CD4-positive, alpha-beta T cell (primary cell): ENCODE measurements around the gene STX1A. TPM values are rescaled to one million over a fixed set of nuclear protein-coding genes. Genes with fewer than 3 reads are reported as not detected.

Experiments used
- ATAC-seq: fragments of 200-7000 bp; cut with Tn5 transposase; one replicate; pipeline ENCODE4 v1.10.0; 2022; ENCODE audit warnings: mild to moderate bottlenecking; ENCODE audit not compliant: poor library complexity
- CTCF ChIA-PET: fragments of 350-600 bp; sonication (Branson Sonifier 250); formaldehyde crosslinking; loops from one replicate; lab custom pipeline; 2021; ENCODE audit warnings: antibody characterized with exemption, inconsistent platforms; lab: Charles Lee
- POLR2A ChIA-PET: fragments of 350-600 bp; sonication (Branson Sonifier 250); formaldehyde crosslinking; loops from one replicate; lab custom pipeline; 2021; ENCODE audit warnings: antibody characterized with exemption, inconsistent platforms; lab: Charles Lee
- DNase-seq, 14 experiments: peaks; one replicate each; pipeline ENCODE4 v3.0.0-alpha.2; 2013 to 2020; ENCODE audit warnings: mixed read lengths in 2 of 14
- H3K27ac ChIP-seq, 2 donors: one replicate each; pipeline versions ENCODE4 v1.5.1 to v1.7.0; 2013; ENCODE audit warnings: low read length in 2 of 2, low read depth in 1 of 2, mild to moderate bottlenecking in 1 of 2
- H3K27me3 ChIP-seq, 2 experiments: 1 replicate in 1 of 2; 2 replicates in 1 of 2; pipeline versions ENCODE4 v1.6.1 to v1.7.0; 2013; ENCODE audit warnings: low read length in 2 of 2, control low read depth in 1 of 2, mild to moderate bottlenecking in 1 of 2, moderate library complexity in 1 of 2; ENCODE audit not compliant: insufficient read depth in 2 of 2, control insufficient read depth in 1 of 2
- H3K36me3 ChIP-seq: one replicate; pipeline ENCODE4 v1.6.1; 2013; ENCODE audit warnings: low read length, control low read depth; ENCODE audit not compliant: insufficient read depth
- H3K4me1 ChIP-seq: one replicate; pipeline ENCODE4 v1.6.1; 2013; ENCODE audit warnings: low read length, control low read depth; ENCODE audit not compliant: insufficient read depth
- H3K4me3 ChIP-seq: one replicate; pipeline ENCODE4 v1.5.1; 2013; ENCODE audit warnings: mild to moderate bottlenecking, low read length, moderate library complexity
- H3K9me3 ChIP-seq, 2 experiments: 1 replicate in 1 of 2; 2 replicates in 1 of 2; pipeline versions ENCODE4 v1.6.1 to v1.7.0; 2013; ENCODE audit warnings: low read length in 2 of 2, mild to moderate bottlenecking in 2 of 2, control low read depth in 1 of 2, moderate library complexity in 1 of 2; ENCODE audit not compliant: control insufficient read depth in 1 of 2, insufficient read depth in 1 of 2
- H3K27ac Mint-ChIP-seq: one replicate; pipeline ENCODE4 v1.8.0; 2020; ENCODE audit warnings: mixed read lengths
- H3K27me3 Mint-ChIP-seq: one replicate; pipeline ENCODE4 v1.8.0; 2021; ENCODE audit warnings: mixed read lengths
- H3K36me3 Mint-ChIP-seq: one replicate; pipeline ENCODE4 v1.8.0; 2021; ENCODE audit warnings: low read depth, mixed read lengths
- H3K4me1 Mint-ChIP-seq: one replicate; pipeline ENCODE4 v1.8.0; 2021; ENCODE audit warnings: low read depth, mixed read lengths
- H3K4me3 Mint-ChIP-seq: one replicate; pipeline ENCODE4 v1.8.0; 2020; ENCODE audit warnings: mild to moderate bottlenecking, mixed read lengths
- H3K9me3 Mint-ChIP-seq: one replicate; pipeline ENCODE4 v1.8.0; 2020; ENCODE audit warnings: mixed read lengths
- intact Hi-C, 2 experiments: fragments of 100-400 bp; cut with DNase I in 1 of 2; cut with micrococcal nuclease in 1 of 2; formaldehyde crosslinking; loops; one replicate each; pipeline versions ENCODE4 v1.15.1 to v1.9.0; 2023 to 2025; cut with DNase I, micrococcal nuclease
- total RNA-seq, 174 experiments: library from RNA in 2 of 174; stranded (reverse) in 2 of 174; gene quantifications; one replicate each; pipeline ENCODE4 v1.2.3 and lab custom pipeline; 2021 to 2026
- TF ChIP-seq, protein P1 (sequence below): fragments of 200-600 bp; IDR thresholded peaks from one replicate; pipeline ENCODE4 v1.8.0; 2022; ENCODE audit warnings: antibody characterized with exemption, mild to moderate bottlenecking

STX1A gene
- total RNA-seq, 2 experiments from 2014 or later, result 15.5 to 20.7 TPM

DNA sequence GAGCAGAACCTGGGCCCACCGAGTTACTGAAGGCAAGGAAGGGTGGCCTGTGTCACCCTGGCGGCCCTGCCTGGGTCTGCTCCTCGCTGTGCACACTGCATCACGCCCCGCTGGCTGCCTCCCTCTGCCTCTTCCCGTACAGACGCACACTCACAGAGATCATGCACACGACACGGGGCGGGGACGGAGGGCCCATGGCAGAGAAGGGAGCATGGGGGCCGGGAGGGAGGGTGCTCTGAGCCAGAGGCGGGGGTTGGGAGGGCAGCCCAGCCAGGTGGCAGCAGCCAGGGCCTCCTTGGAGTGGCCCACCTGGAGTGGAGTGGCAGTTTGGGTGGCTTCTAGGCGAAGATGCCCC, 19.4 kb downstream of the STX1A start:
- H3K36me3 ChIP-seq, result peaks cover 51% of the 10 kb centered on the region
- no peak overlapping the region for H3K27ac ChIP-seq
- no peak overlapping the region for H3K4me3 ChIP-seq
- Mint-ChIP-seq H3K9me3 (no peaks in the 10 kb centered on the region), H3K4me3 (no peak overlapping the region), H3K36me3 (peaks cover 54% of the 10 kb centered on the region), H3K4me1 (peaks cover 4% of the 10 kb centered on the region), H3K27me3 (no peaks in the 10 kb centered on the region), H3K27ac (no peak overlapping the region)
- no peak for ATAC-seq
- no peaks in the 10 kb centered on the region for H3K9me3 ChIP-seq
- ChIA-PET CTCF (no interaction called here), POLR2A (no interaction called here)
- H3K27me3 ChIP-seq, result no peaks in the 10 kb centered on the region
- peaks cover 4% of the 10 kb centered on the region for H3K4me1 ChIP-seq
- no peak for DNase-seq
- intact Hi-C loops, result no loop called here
- TF ChIP-seq, protein P1, sequence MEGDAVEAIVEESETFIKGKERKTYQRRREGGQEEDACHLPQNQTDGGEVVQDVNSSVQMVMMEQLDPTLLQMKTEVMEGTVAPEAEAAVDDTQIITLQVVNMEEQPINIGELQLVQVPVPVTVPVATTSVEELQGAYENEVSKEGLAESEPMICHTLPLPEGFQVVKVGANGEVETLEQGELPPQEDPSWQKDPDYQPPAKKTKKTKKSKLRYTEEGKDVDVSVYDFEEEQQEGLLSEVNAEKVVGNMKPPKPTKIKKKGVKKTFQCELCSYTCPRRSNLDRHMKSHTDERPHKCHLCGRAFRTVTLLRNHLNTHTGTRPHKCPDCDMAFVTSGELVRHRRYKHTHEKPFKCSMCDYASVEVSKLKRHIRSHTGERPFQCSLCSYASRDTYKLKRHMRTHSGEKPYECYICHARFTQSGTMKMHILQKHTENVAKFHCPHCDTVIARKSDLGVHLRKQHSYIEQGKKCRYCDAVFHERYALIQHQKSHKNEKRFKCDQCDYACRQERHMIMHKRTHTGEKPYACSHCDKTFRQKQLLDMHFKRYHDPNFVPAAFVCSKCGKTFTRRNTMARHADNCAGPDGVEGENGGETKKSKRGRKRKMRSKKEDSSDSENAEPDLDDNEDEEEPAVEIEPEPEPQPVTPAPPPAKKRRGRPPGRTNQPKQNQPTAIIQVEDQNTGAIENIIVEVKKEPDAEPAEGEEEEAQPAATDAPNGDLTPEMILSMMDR, result no peak

DNA sequence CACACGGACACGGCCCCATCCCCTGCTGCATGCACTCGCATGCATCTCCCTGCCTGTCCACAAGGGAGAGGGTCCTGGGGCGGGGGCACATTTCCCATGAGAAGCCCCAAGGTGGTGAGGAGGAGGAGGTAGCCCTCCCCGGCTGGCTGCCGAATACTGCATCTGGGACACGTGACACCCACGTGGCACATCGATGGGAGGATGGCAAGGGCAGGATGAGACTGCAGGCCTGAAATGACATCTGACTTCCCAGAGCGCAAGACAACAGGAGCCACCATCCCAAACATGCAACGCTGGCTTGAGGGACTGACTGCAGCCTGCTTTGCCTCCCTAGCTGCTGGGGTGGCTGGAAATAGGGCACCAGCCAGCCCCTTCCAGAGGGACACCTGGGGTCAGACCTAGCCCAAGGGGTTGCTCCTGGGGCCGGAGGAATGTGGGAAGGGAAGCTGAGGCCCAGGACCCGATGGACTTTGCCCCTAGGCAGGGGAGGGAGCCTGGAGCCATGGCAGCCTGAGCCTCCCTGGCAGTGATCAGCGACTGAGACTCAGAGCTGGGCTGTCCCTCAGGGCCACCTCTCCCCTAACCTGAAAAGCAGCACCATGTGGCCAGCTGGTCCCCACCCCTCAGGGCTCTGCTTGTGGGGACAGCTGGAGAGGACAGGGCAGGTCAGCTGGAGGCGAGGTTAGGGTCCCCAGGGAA, 19.9 kb downstream of the STX1A start:
- DNase-seq (no peak), ATAC-seq (no peak)
- H3K4me3 Mint-ChIP-seq, result no peak overlapping the region
- ChIA-PET POLR2A (no interaction called here), CTCF (no interaction called here)
- Histone ChIP-seq H3K4me3 (no peak overlapping the region), H3K27ac (no peak overlapping the region), H3K36me3 (peaks cover 56% of the 10 kb centered on the region), H3K27me3 (no peaks in the 10 kb centered on the region), H3K9me3 (no peaks in the 10 kb centered on the region), H3K4me1 (peaks cover 4% of the 10 kb centered on the region)
- peaks cover 4% of the 10 kb centered on the region for H3K4me1 Mint-ChIP-seq
- intact Hi-C loops, result no loop called here
- no peak overlapping the region for H3K27ac Mint-ChIP-seq
- H3K36me3 Mint-ChIP-seq, result peaks cover 59% of the 10 kb centered on the region
- no peaks in the 10 kb centered on the region for H3K9me3 Mint-ChIP-seq
- TF ChIP-seq, protein P1, result no peak
- no peaks in the 10 kb centered on the region for H3K27me3 Mint-ChIP-seq

DNA sequence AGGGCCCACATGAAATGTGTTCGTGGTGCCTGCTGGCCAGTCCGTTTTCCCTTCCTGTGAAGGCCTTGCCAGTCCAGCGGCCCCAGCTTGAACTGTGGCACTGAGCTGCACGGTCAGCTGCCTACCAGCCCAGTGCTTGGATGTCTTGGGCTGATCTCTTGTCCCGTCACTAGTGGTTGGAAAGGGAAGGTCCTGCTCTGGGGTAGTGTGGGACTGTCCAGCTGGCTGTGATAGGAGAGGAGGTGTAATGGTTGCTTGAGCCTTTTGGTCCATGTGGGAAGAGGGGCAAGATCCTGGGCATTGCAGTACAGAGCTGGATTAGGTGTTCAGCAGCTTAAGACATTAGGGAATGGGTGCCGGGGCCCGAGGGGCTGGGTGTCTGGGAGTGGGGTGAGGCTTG, 21.1 kb downstream of the STX1A start:
- H3K4me1 ChIP-seq, result peaks cover under 1% of the 10 kb centered on the region
- H3K27ac ChIP-seq, result no peak overlapping the region
- TF ChIP-seq, protein P1, result no peak
- H3K36me3 ChIP-seq, result peaks cover 67% of the 10 kb centered on the region
- ChIA-PET CTCF (interaction anchor here (0.5 kb wide), 1 partner anchor 159 kb away, joined by 3 read pairs; no protein-coding TSS in a partner anchor), POLR2A (interaction anchor here (0.7 kb wide), 1 partner anchor 21 kb away, joined by 4 read pairs; the partner anchor contains the start of gene STX1A)
- no peaks in the 10 kb centered on the region for H3K27me3 ChIP-seq
- intact Hi-C loops, result no loop called here
- peaks cover 65% of the 10 kb centered on the region for H3K36me3 Mint-ChIP-seq
- H3K27ac Mint-ChIP-seq, result no peak overlapping the region
- no peaks in the 10 kb centered on the region for H3K9me3 ChIP-seq
- H3K4me3 ChIP-seq, result no peak overlapping the region
- peaks cover 4% of the 10 kb centered on the region for H3K4me1 Mint-ChIP-seq
- H3K4me3 Mint-ChIP-seq, result no peak overlapping the region
- no peak for ATAC-seq
- no peak for DNase-seq
- no peaks in the 10 kb centered on the region for H3K27me3 Mint-ChIP-seq
- no peaks in the 10 kb centered on the region for H3K9me3 Mint-ChIP-seq
